GM18508 (cell line): ENCODE results near the gene ASIC2.

Experiments used
- ATAC-seq: cut with Tn5 transposase; IDR thresholded peaks from one replicate; pipeline ENCODE4 v1.9.1; 2021; ENCODE audit warnings: moderate number of reproducible peaks; ENCODE audit not compliant: insufficient read depth, unreplicated experiment

ASIC2 gene

DNA sequence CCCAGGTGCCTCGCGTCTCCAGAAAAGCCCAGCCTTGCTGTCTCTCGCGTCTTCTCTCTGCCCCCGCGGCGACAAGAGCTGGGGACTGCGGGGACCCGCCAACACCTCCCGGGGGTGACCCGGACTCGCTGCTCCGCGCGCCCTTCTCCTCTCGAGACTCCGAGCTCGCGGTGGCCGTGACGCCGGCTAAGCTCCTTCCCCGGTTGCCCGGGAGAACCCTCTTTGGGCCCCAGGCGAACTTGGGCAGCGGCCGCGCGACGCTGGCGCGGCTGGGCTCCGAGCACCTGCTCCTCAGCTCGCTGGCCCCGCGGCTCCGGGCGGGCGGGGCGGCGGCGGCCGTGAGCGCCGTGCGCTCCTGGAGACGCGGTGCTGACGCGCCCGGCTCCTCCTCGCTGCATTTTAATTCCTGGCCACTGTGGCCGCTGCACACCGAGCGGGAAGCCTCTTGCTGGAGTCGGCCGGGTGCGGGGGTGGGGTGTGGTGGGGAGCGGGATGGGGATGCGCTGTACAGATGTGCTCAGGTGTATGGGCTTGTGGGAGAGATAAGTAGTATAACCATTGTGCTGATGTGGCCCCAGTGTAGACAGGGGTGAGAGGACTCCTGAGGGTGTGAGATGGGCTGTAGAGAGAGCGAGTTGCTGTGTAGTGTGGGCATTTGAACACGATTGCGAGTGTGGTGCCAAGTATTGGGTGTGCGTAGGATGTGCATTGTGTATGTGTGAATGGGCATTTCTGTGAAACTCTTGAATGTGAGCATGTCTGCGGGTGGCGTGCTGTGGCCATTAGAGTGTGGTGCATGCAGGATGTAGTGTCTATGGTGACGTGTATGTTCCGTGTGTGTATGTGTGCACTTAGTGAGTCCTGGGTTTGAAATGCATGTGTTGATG, at the start of gene ASIC2:
Gene ASIC2, minus strand, starts transcription at position 315 of the 887 bp plus-strand sequence.
- ATAC-seq: no peak

GRCh38 chr17:33342025-33342424, 48.9 kb upstream of the ASIC2 start:
- no peak for ATAC-seq

- ATAC-seq: no peak
Observed at GRCh38 chr17:33338242-33338641, 45.1 kb upstream of the ASIC2 start.

DNA sequence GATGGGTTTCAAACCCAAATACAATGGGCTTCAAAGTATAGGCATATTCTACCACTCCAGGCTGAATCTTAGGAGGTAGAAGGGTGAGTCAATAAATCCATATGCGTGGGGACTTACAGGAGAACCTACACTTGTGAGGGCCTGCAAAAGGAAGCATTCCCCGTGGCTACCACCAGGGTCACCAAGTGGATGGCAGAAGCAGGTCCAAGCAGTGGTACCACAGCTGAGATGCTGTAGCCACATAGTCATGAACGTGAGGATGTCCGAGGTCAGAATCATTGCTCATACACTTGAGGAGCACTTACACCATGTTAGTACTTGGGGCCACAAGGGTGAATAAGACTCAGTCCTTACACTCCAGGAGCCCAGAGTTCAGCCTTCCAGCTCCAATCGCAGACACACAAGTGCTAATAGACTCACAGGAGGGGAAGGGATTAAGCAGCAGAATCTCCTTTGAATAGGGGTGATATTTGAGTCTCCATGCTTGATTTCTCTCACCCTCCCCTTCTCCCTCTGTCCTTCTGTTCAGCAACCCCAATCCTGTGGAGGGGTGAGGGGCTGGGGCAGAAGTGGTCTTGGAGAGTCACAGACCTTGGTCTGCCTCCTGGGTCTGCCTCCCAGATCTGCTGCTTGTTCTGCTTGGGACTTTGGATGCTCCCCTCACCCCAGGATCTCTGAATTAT, 42.5 kb upstream of the ASIC2 start:
- ATAC-seq: no peak

DNA sequence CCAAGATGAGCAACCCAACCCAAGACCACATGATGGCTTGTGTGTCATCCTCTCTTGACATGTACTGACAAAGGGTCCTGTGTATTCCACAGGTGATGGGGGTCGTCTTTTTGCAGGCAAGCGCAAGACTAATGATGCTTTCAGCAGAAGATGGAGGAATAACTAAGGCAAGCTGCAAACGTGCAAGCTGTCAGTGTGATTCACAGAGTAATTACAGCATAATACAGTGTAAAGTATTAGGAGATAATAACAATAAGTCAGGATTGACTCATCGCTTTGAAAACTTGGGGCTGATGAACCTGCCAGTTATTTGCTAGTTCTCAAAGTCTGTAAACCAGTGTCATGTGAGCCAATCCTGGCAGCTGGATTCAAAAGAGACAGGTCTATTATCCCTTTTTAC, 41.6 kb upstream of the ASIC2 start:
- ATAC-seq: no peak

- ATAC-seq: no peak
Observed at GRCh38 chr17:33330877-33331276, 37.8 kb upstream of the ASIC2 start.

GRCh38 chr17:33328129-33328528, 35.0 kb upstream of the ASIC2 start:
- ATAC-seq: no peak

- ATAC-seq: no peak
Observed at GRCh38 chr17:33324736-33325135, 31.6 kb upstream of the ASIC2 start.

DNA sequence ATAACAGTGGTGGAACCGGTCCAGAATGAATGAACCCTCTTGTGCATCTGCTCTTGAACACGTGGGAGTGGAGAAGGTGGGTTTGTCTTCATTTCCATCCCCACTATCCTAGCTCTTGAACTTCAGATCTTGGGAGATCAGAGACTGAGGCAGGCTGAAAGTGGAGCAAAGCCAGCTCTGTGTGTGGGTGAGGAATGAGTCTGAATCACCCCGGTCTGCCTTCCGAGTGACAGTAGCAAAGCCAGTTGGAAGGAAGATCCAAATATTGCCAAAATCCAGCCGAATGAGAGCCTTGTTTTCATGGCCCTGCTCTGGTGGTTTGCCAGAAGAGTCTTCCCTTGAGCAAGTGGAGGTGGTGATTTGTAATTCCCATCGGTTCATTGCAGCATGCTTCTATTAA, 29.0 kb upstream of the ASIC2 start:
- no peak for ATAC-seq

- no peak for ATAC-seq
Observed at GRCh38 chr17:33318241-33318640, 25.1 kb upstream of the ASIC2 start.

DNA sequence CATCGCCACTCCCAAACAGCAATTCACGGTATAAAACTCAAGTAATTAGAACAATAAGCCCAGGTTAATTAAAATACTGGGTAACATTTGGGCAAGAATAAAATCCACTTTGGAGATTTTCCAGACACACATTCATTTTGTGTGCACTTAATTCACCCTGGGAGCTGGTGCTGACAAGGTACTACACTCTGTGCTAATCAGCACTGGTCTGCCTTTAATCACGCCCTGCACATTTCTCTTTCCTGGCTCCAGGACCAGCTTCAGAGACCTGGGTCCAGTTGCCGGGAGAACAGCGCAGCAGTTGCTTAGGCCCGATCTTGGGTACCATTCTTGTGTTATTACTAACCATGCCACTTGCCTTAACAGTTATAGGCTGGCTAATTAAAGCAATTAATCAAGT, 23.7 kb upstream of the ASIC2 start:
- no peak for ATAC-seq

DNA sequence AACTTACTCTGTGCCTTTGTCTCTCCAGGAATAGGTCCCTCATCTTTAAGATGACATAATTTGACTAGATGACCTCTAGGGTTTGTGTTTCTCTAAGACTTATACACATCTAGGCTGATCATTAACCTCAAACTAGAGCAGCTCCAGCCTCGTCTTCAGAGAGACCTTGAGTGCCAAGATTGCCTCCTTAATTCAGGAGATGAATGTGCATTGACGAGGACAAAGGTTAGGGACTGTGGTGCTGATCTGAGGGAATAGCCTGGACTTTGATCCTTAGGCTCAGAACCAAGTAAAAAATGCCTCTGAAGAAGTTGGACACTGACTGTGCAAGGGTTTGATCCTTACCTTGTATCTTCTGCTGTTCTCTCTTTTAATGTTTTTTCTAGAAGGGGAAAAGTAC, 17.2 kb upstream of the ASIC2 start:
- ATAC-seq: no peak

- ATAC-seq: no peak
Observed at GRCh38 chr17:33303254-33303653, 10.2 kb upstream of the ASIC2 start.

- ATAC-seq: no peak
Observed at GRCh38 chr17:33302394-33302793, 9.3 kb upstream of the ASIC2 start.

GRCh38 chr17:33300241-33300640, 7.1 kb upstream of the ASIC2 start:
- ATAC-seq: no peak

- ATAC-seq: no peak
Observed at GRCh38 chr17:33299115-33299514, 6.0 kb upstream of the ASIC2 start.

- ATAC-seq: no peak
Observed at GRCh38 chr17:33297643-33298042, 4.5 kb upstream of the ASIC2 start.

- no peak for ATAC-seq
Observed at GRCh38 chr17:33294994-33295393, 1.9 kb upstream of the ASIC2 start.

GRCh38 chr17:33292201-33292980, 704 bp downstream of the ASIC2 start:
- ATAC-seq: no peak

DNA sequence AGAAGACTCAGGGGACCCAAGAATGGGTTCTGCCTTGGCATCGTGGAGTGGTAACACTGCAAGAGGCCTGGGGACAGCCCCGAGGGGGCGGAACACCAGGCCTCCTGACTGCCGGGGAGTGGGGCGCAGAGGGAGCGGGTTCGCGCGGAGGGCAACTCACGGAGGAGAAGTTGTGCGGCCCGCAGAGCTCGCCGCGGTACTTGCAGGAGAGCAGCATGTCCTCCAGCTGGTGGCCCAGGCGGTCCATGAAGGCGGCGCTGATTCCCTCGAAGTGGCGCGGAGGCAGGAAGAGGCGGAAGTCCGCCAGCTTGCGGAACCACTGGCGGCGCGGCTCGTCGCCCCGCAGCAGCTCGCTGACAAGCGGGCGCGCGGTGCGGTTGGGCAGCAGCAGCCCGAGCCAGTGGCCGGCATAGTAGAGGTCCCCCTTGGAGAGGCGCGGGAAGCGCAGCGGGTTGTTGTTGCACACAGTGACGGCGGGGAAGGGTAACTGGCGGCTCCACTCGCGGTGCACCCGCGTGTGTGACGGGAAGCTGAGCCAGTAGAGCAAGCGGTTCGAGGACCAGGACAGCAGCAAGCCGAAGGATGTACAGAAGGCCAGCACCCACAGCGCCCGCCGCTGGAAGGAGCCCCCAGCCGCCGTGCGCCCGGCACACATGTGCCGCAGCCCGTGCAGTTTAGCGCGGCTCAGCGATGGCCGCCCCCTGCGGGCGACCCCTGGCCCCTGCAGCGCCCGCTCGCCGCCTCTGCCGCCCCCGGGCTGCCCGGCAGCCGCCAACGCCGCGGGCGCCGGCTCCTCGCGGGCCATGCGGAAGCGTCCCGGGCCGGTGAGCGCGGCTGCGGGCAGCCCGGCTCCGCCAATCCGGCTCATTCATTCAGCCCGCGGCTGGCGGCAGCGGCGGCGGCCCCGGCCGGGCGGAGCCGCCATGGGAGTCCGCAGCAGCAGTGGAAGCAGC, 1.6 kb downstream of the ASIC2 start:
- ATAC-seq: no peak
